AG04450 (cell line): ENCODE data around the gene POC1A. TPM values are rescaled to one million over a fixed set of nuclear protein-coding genes. Genes with fewer than 3 reads are reported as not detected.

Experiments used
- CTCF ChIA-PET: fragments of 300-600, 350-600 bp; formaldehyde crosslinking; extraction: SDS; loops from one replicate; lab custom pipeline; 2022; ENCODE audit warnings: antibody characterized with exemption, inconsistent platforms; lab: Charles Lee
- POLR2A ChIA-PET: fragments of 350-600 bp; formaldehyde crosslinking; extraction: SDS; loops from one replicate; lab custom pipeline; 2021; ENCODE audit warnings: antibody characterized with exemption, inconsistent platforms; lab: Yijun Ruan, JAX
- DNase-seq: peaks from one replicate; pipeline ENCODE4 v3.0.0-alpha.2; 2011; ENCODE audit warnings: low read depth, low spot score
- H3K27ac ChIP-seq: one replicate; pipeline ENCODE4 v1.5.1; 2012; ENCODE audit warnings: low read depth, low read length, control low read depth
- H3K27me3 ChIP-seq: one replicate; pipeline ENCODE4 v1.6.0; 2012; ENCODE audit warnings: low read length; ENCODE audit not compliant: control insufficient read depth, insufficient read depth
- H3K4me3 ChIP-seq: 2 replicates; pipeline ENCODE4 v1.5.1; 2011; ENCODE audit warnings: mild to moderate bottlenecking, low read depth, low read length, control low read depth
- H3K9me3 ChIP-seq: 2 replicates; pipeline ENCODE4 v1.5.1; 2012; ENCODE audit warnings: low read length; ENCODE audit not compliant: control insufficient read depth, insufficient read depth
- CTCF ChIP-seq: IDR thresholded peaks from 2 replicates; pipeline ENCODE4 v1.5.1; 2011; ENCODE audit warnings: low read depth, low read length, control low read depth, inconsistent platforms
- polyA plus RNA-seq: library from polyadenylated mRNA; depleted of rRNA; stranded (reverse); fragments of >200 nt; gene quantifications from 2 replicates; pipeline ENCODE4 v1.2.3, GENCODE V29; 2011

Gene POC1A
- polyA plus RNA-seq, 1 experiment, result 4.1 TPM

GRCh38 chr3:52185311-52185710, 31.1 kb upstream of the POC1A start:
- H3K27me3 ChIP-seq, result no peaks in the 10 kb centered on the region
- no peaks in the 10 kb centered on the region; the same call in 1 of the 2 replicates for H3K9me3 ChIP-seq
- ChIA-PET CTCF (interaction anchor here (1.0 kb wide), 1 partner anchor 35 kb away, joined by 3 read pairs; no protein-coding TSS in a partner anchor), POLR2A (interaction anchor here (1.7 kb wide), 1 partner anchor 31 kb away, joined by 4 read pairs; the partner anchor contains the start of gene POC1A)
- H3K27ac ChIP-seq, result no peak overlapping the region
- DNase-seq, result no peak
- no peak overlapping the region for H3K4me3 ChIP-seq
- no peak for TF ChIP-seq CTCF

- Histone ChIP-seq H3K4me3 (no peak overlapping the region), H3K27ac (no peak overlapping the region), H3K27me3 (no peaks in the 10 kb centered on the region), H3K9me3 (no peaks in the 10 kb centered on the region)
- ChIA-PET CTCF (no interaction called here), POLR2A (no interaction called here)
- no peak for TF ChIP-seq CTCF
- DNase-seq, result no peak
Measured at GRCh38 chr3:52184690-52185089, 30.5 kb upstream of the POC1A start.

- Histone ChIP-seq H3K9me3 (no peaks in the 10 kb centered on the region), H3K27ac (no peak overlapping the region), H3K4me3 (no peak overlapping the region), H3K27me3 (no peaks in the 10 kb centered on the region)
- ChIA-PET CTCF (no interaction called here), POLR2A (no interaction called here)
- no peak for TF ChIP-seq CTCF
- no peak for DNase-seq
Measured at GRCh38 chr3:52183786-52184445, 29.7 kb upstream of the POC1A start.

- CTCF ChIA-PET, result no interaction called here
- POLR2A ChIA-PET, result interaction anchor here (0.5 kb wide), 1 partner anchor 157 kb away, joined by 4 read pairs; no protein-coding TSS in a partner anchor
- Histone ChIP-seq H3K4me3 (no peak overlapping the region), H3K27me3 (peaks cover 2% of the 10 kb centered on the region), H3K27ac (no peak overlapping the region), H3K9me3 (no peaks in the 10 kb centered on the region)
- no peak for DNase-seq
- TF ChIP-seq CTCF, result no peak
Measured at GRCh38 chr3:52182691-52183090, 28.5 kb upstream of the POC1A start.

GRCh38 chr3:52182196-52182595, 28.0 kb upstream of the POC1A start:
- ChIA-PET CTCF (no interaction called here), POLR2A (interaction anchor here (0.5 kb wide), 1 partner anchor 157 kb away, joined by 4 read pairs; no protein-coding TSS in a partner anchor)
- DNase-seq, result no peak
- Histone ChIP-seq H3K27me3 (peaks cover 2% of the 10 kb centered on the region), H3K4me3 (no peak overlapping the region), H3K9me3 (no peaks in the 10 kb centered on the region), H3K27ac (no peak overlapping the region)
- no peak for TF ChIP-seq CTCF
